HepG2 (cell line): Measurements from ENCODE around the gene HLF. TPM values are rescaled to one million over a fixed set of nuclear protein-coding genes. Genes with fewer than 3 reads are reported as not detected.

Experiments
- ATF5 ChIP-seq: sonication (generic); formaldehyde crosslinking; IDR thresholded peaks from 2 replicates; pipeline ENCODE4 v1.4.0; 2020; ENCODE audit warnings: mild to moderate bottlenecking, low read depth, missing genetic modification reagents
- ATF7-NPFF ChIP-seq: sonication (generic); formaldehyde crosslinking; IDR thresholded peaks from 2 replicates; pipeline ENCODE4 v1.8.1; 2023; ENCODE audit warnings: mild to moderate bottlenecking, low read depth, missing genetic modification reagents, moderate library complexity
- CEBPB ChIP-seq: IDR thresholded peaks from 2 replicates; pipeline ENCODE4 v1.6.1; 2011; ENCODE audit warnings: low read depth, low read length, improper control_type of control experiment, borderline replicate concordance
- HCFC1 ChIP-seq: fragments of 150-350 bp; IDR thresholded peaks from 2 replicates; pipeline ENCODE4 v1.6.1; 2014; ENCODE audit warnings: low read depth, low read length
- HMG20B ChIP-seq: conservative IDR thresholded peaks from 2 replicates; pipeline ENCODE4 v1.6.1; 2016; ENCODE audit warnings: missing genetic modification reagents, missing compliant biosample characterization
- HNRNPL ChIP-seq: fragments of 200-400 bp; formaldehyde crosslinking; IDR thresholded peaks from 2 replicates; pipeline ENCODE4 v1.6.1; 2017; ENCODE audit warnings: mild to moderate bottlenecking, low read depth, low read length
- LCORL ChIP-seq, 2 experiments: fragments of 450-650 bp in 1 of 2; sonication (generic) in 1 of 2; formaldehyde crosslinking in 1 of 2; IDR thresholded peaks; 2 replicates each; pipeline versions ENCODE4 v1.5.0 to v1.6.1; 2017 to 2020; ENCODE audit warnings: antibody characterized with exemption in 1 of 2, missing genetic modification reagents in 1 of 2
- MBNL3 ChIP-seq: fragments of 250-450 bp; sonication (Bioruptor Pico); conservative IDR thresholded peaks from 2 replicates; pipeline ENCODE4 v1.8.0; 2022; ENCODE audit warnings: mild to moderate bottlenecking, inconsistent platforms
- NFIC ChIP-seq: IDR thresholded peaks from 2 replicates; pipeline ENCODE4 v1.6.1; 2012; ENCODE audit warnings: mild to moderate bottlenecking, low read length, inconsistent platforms
- PHF5A ChIP-seq: IDR thresholded peaks from one replicate; pipeline ENCODE4 v1.6.1; 2018; ENCODE audit warnings: low read depth, missing genetic modification reagents; ENCODE audit not compliant: unreplicated experiment
- POLR2AphosphoS5 ChIP-seq: IDR thresholded peaks from 2 replicates; pipeline ENCODE4 v1.6.1; 2012; ENCODE audit warnings: low read depth, low read length
- RBM22 ChIP-seq: fragments of 200-400 bp; formaldehyde crosslinking; optimal IDR thresholded peaks from 2 replicates; pipeline ENCODE3; 2017; ENCODE audit warnings: mild to moderate bottlenecking, low read length, moderate library complexity
- RCOR2 ChIP-seq: IDR thresholded peaks from 2 replicates; pipeline ENCODE4 v1.6.1; 2016; ENCODE audit warnings: missing biosample characterization, missing genetic modification reagents
- SAP130 ChIP-seq: IDR thresholded peaks from 2 replicates; pipeline ENCODE4 v1.6.1; 2016; ENCODE audit warnings: low read depth
- TARDBP ChIP-seq: sonication (generic); formaldehyde crosslinking; IDR thresholded peaks from 2 replicates; pipeline ENCODE4 v1.8.0; 2022; ENCODE audit warnings: mild to moderate bottlenecking, missing genetic modification reagents
- THAP7 ChIP-seq: sonication (generic); formaldehyde crosslinking; IDR thresholded peaks from 2 replicates; pipeline ENCODE4 v1.8.1; 2023; ENCODE audit warnings: mild to moderate bottlenecking, missing genetic modification reagents
- ZBTB21 ChIP-seq: sonication (generic); formaldehyde crosslinking; IDR thresholded peaks from 2 replicates; pipeline ENCODE4 v1.4.0; 2020; ENCODE audit warnings: missing genetic modification reagents
- ZBTB3 ChIP-seq: sonication (generic); formaldehyde crosslinking; IDR thresholded peaks from 2 replicates; pipeline ENCODE4 v1.4.0; 2020; ENCODE audit warnings: low read depth, mild to moderate bottlenecking, moderate library complexity, missing genetic modification reagents, borderline replicate concordance
- ZBTB38 ChIP-seq: sonication (generic); formaldehyde crosslinking; IDR thresholded peaks from 2 replicates; pipeline ENCODE4 v1.5.1; 2020; ENCODE audit warnings: mild to moderate bottlenecking, missing genetic modification reagents
- ZFP36L1 ChIP-seq: sonication (generic); formaldehyde crosslinking; IDR thresholded peaks from 2 replicates; pipeline ENCODE4 v1.8.0; 2022; ENCODE audit warnings: mild to moderate bottlenecking, missing genetic modification reagents, moderate library complexity
- ZMYM2 ChIP-seq: sonication (generic); formaldehyde crosslinking; IDR thresholded peaks from 2 replicates; pipeline ENCODE4 v1.8.0; 2022; ENCODE audit warnings: mild to moderate bottlenecking, missing genetic modification reagents
- ZNF263 ChIP-seq: sonication (generic); formaldehyde crosslinking; IDR thresholded peaks from 2 replicates; pipeline ENCODE4 v1.4.0; 2020; ENCODE audit warnings: missing genetic modification reagents
- ZNF326 ChIP-seq: sonication (generic); formaldehyde crosslinking; IDR thresholded peaks from 2 replicates; pipeline ENCODE4 v1.4.0; 2020; ENCODE audit warnings: missing genetic modification reagents, borderline replicate concordance
- ZNF709 ChIP-seq: sonication (generic); formaldehyde crosslinking; IDR thresholded peaks from 2 replicates; pipeline ENCODE4 v1.5.0; 2020; ENCODE audit warnings: mild to moderate bottlenecking, missing genetic modification reagents
- polyA plus RNA-seq, 8 experiments: library from polyadenylated mRNA; depleted of rRNA in 3 of 8; stranded (reverse) in 7 of 8; unstranded in 1 of 8; fragments of >200 nt; fragmentation: Illumina TruSeq in 4 of 8; extraction: Trizol in 4 of 8; gene quantifications; 2 replicates each; pipeline versions ENCODE4 v1.2.1 to v1.2.3, GENCODE V29; 2011 to 2016; ENCODE audit warnings: low read depth in 4 of 8, missing spikeins in 1 of 8, mixed read lengths in 1 of 8; ENCODE audit not compliant: insufficient read depth in 1 of 8
- total RNA-seq, 5 experiments: library from RNA; depleted of rRNA; stranded (reverse); fragments of >200 nt; fragmentation: Illumina TruSeq; extraction: Trizol; gene quantifications; 2 replicates each; pipeline ENCODE4 v1.2.3, GENCODE V29; 2016; ENCODE audit warnings: low read depth in 1 of 5
- TF ChIP-seq, protein P1 (sequence below): sonication (generic); formaldehyde crosslinking; IDR thresholded peaks from 2 replicates; pipeline ENCODE4 v1.5.0; 2020; ENCODE audit warnings: mild to moderate bottlenecking, missing genetic modification reagents
- TF ChIP-seq, protein P2 (sequence below): IDR thresholded peaks from 2 replicates; pipeline ENCODE4 v1.6.1; 2016; ENCODE audit warnings: missing compliant biosample characterization, missing genetic modification reagents, borderline replicate concordance

Gene HLF
- total and polyA plus RNA-seq, 2 of the 13 experiments (the other 11 are each of a cell fraction or from before 2014, with no cell fraction given): 202 to 346 TPM

GRCh38 chr17:55275894-55276804 lies 11.4 kb downstream of the HLF start (continued):
- TF ChIP-seq, protein P1, sequence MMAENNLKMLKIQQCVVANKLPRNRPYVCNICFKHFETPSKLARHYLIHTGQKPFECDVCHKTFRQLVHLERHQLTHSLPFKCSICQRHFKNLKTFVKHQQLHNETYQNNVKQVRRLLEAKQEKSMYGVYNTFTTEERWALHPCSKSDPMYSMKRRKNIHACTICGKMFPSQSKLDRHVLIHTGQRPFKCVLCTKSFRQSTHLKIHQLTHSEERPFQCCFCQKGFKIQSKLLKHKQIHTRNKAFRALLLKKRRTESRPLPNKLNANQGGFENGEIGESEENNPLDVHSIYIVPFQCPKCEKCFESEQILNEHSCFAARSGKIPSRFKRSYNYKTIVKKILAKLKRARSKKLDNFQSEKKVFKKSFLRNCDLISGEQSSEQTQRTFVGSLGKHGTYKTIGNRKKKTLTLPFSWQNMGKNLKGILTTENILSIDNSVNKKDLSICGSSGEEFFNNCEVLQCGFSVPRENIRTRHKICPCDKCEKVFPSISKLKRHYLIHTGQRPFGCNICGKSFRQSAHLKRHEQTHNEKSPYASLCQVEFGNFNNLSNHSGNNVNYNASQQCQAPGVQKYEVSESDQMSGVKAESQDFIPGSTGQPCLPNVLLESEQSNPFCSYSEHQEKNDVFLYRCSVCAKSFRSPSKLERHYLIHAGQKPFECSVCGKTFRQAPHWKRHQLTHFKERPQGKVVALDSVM: peak; percentile 94
- TF ChIP-seq ZMYM2 (CRISPR knock-in tag): 0 out of 2 replicates have a peak, but pooled peaks have one; percentile 34
- no peak for TF ChIP-seq HCFC1
- TF ChIP-seq, protein P2, sequence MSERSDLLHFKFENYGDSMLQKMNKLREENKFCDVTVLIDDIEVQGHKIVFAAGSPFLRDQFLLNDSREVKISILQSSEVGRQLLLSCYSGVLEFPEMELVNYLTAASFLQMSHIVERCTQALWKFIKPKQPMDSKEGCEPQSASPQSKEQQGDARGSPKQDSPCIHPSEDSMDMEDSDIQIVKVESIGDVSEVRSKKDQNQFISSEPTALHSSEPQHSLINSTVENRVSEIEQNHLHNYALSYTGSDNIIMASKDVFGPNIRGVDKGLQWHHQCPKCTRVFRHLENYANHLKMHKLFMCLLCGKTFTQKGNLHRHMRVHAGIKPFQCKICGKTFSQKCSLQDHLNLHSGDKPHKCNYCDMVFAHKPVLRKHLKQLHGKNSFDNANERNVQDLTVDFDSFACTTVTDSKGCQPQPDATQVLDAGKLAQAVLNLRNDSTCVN (CRISPR knock-in tag): no peak
- TF ChIP-seq POLR2AphosphoS5: peak; percentile 52
- 0 out of 2 replicates have a peak, but pooled peaks have one; percentile 56 for TF ChIP-seq ATF5
- TF ChIP-seq ZNF263 (CRISPR knock-in tag): no peak
- no peak for TF ChIP-seq TARDBP (CRISPR knock-in tag)
- TF ChIP-seq ATF7-NPFF (CRISPR knock-in tag): no peak
- no peak for TF ChIP-seq ZNF709 (CRISPR knock-in tag)
- no peak for TF ChIP-seq ZBTB21 (CRISPR knock-in tag)
- TF ChIP-seq ZBTB3: no peak
- TF ChIP-seq PHF5A (CRISPR knock-in tag): peak; percentile 8
- TF ChIP-seq CEBPB: peak; percentile 70
- peak; percentile 85 for TF ChIP-seq RBM22
- TF ChIP-seq ZBTB38 (CRISPR knock-in tag): no peak
- peak; percentile 42 for TF ChIP-seq SAP130 (CRISPR knock-in tag)
- no peak for TF ChIP-seq LCORL (IDR thresholded peaks at IDR 0.05)
- TF ChIP-seq LCORL (CRISPR knock-in tag; IDR thresholded peaks at IDR 0.05): 0 out of 2 replicates have a peak, but pooled peaks have one; percentile 4
- TF ChIP-seq THAP7 (CRISPR knock-in tag): 0 out of 2 replicates have a peak, but pooled peaks have one; percentile 23
- TF ChIP-seq HNRNPL: 0 out of 2 replicates have a peak, but pooled peaks have one; percentile 24
- TF ChIP-seq ZNF326: 0 out of 2 replicates have a peak, but pooled peaks have one; percentile 27
- no peak for TF ChIP-seq MBNL3
- TF ChIP-seq HMG20B (CRISPR knock-in tag): no peak
- peak; percentile 72 for TF ChIP-seq ZFP36L1
- TF ChIP-seq NFIC: 0 out of 2 replicates have a peak, but pooled peaks have one; percentile 27
- TF ChIP-seq RCOR2 (CRISPR knock-in tag): peak; percentile 11; the same call in 1 of the 2 replicates
